ENCODE data around the gene TAX1BP1.
"Not testable (repeated sequence)": the region's sequence is repeated elsewhere in the genome, so short reads cannot be mapped to it uniquely, and the experiment has no call there.

The TAX1BP1 gene

GRCh38 chr7:27842094-27842692, 102.2 kb downstream of the TAX1BP1 start:
- H3K4me3 ChIP-seq (ENCODE audit: control insufficient read depth, low read depth, low read length), result no peak overlapping the region
- no peak for TF ChIP-seq CTCF (conservative IDR thresholded peaks at IDR 0.05; ENCODE audit: control insufficient read depth, insufficient read depth, low read depth, low read length)
- DNase-seq (ENCODE audit: low read depth), result peak; percentile 15

GRCh38 chr7:27842851-27843250, 102.9 kb downstream of the TAX1BP1 start:
- DNase-seq (ENCODE audit: low read depth), result no peak

GRCh38 chr7:27843584-27844305, 103.8 kb downstream of the TAX1BP1 start:
- no peak for DNase-seq (ENCODE audit: low read depth)
- no peak overlapping the region for H3K4me3 ChIP-seq (ENCODE audit: control insufficient read depth, low read depth, low read length)
- TF ChIP-seq CTCF (conservative IDR thresholded peaks at IDR 0.05; ENCODE audit: control insufficient read depth, insufficient read depth, low read depth, low read length), result no peak

More at GRCh38 chr7:27842851-27843250, 102.9 kb downstream of the TAX1BP1 start:
- no peak overlapping the region for H3K4me3 ChIP-seq (ENCODE audit: control insufficient read depth, low read depth, low read length)
- no peak for TF ChIP-seq CTCF (conservative IDR thresholded peaks at IDR 0.05; ENCODE audit: control insufficient read depth, insufficient read depth, low read depth, low read length)

GRCh38 chr7:27846388-27846787, 106.4 kb downstream of the TAX1BP1 start:
- no peak overlapping the region for H3K4me3 ChIP-seq (ENCODE audit: control insufficient read depth, low read depth, low read length)
- no peak for TF ChIP-seq CTCF (conservative IDR thresholded peaks at IDR 0.05; ENCODE audit: control insufficient read depth, insufficient read depth, low read depth, low read length)
- peak; percentile 10 for DNase-seq (ENCODE audit: low read depth)

GRCh38 chr7:27850531-27850930, 110.6 kb downstream of the TAX1BP1 start:
- TF ChIP-seq CTCF (conservative IDR thresholded peaks at IDR 0.05; ENCODE audit: control insufficient read depth, insufficient read depth, low read depth, low read length), result no peak
- no peak for DNase-seq (ENCODE audit: low read depth)
- H3K4me3 ChIP-seq (ENCODE audit: control insufficient read depth, low read depth, low read length), result no peak overlapping the region

- not testable (repeated sequence) for H3K4me3 ChIP-seq (ENCODE audit: control insufficient read depth, low read depth, low read length); DNase-seq (ENCODE audit: low read depth)
These were observed 116.9 kb downstream of the TAX1BP1 start for GRCh38 chr7:27856703-27857485.

- DNase-seq (ENCODE audit: low read depth), result no peak
- TF ChIP-seq CTCF (conservative IDR thresholded peaks at IDR 0.05; ENCODE audit: control insufficient read depth, insufficient read depth, low read depth, low read length), result no peak
- no peak overlapping the region for H3K4me3 ChIP-seq (ENCODE audit: control insufficient read depth, low read depth, low read length)
These were observed 120.8 kb downstream of the TAX1BP1 start for GRCh38 chr7:27860800-27861199.

Data from fibroblast of mammary gland (primary cell).